TTC549 (cell line): ENCODE measurements around the gene CRACDL.
"Not testable (repeated sequence)": the region's sequence is repeated elsewhere in the genome, so short reads cannot be mapped to it uniquely, and the experiment has no call there.

Source experiments
- FAIRE-seq: peaks from 2 replicates; lab custom pipeline; 2012; peaks lifted over from hg19 to GRCh38; lab: Jason Lieb, UNC

Gene CRACDL

DNA sequence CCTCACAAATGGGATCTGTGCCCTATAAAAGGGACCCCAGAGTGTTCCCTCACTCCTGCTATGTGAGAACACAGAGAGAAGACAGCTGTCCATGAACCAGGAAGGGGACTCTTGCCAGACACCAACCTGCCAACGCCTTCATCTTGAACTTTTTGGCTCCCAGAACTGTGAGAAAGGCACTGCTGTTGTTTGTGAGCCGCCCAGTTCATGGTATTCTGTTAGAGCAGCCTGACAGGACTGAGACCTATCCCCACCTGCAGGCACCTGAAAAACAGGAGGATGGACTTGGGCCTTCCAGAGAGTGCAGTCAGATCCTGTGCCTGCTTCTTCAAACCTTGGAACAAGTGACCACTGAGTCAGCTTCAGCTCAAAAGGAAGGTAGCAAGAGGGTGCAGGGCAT lies 51.4 kb downstream of the CRACDL start:
- no peak for FAIRE-seq

DNA sequence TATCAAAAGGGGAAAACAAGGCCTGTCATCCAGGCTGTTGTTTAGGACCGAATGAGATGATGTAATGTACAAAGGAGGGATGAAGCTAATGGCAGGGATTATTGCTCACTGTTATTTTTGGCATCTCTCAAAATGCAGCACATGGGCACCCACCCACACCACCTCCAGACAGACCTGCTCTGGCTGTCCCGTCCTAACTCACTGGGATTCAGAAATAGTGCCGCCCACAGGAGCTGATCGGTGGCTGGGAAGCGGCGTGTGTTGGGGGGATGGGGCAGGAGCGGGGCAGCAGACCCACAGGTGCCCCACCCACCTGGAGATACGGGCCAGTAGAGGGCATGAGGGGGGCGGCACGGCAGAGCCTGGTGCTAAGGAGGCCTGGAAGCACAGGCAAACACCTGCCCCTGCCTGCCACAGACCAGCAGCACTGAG lies 52.2 kb downstream of the CRACDL start:
- FAIRE-seq = no peak

DNA sequence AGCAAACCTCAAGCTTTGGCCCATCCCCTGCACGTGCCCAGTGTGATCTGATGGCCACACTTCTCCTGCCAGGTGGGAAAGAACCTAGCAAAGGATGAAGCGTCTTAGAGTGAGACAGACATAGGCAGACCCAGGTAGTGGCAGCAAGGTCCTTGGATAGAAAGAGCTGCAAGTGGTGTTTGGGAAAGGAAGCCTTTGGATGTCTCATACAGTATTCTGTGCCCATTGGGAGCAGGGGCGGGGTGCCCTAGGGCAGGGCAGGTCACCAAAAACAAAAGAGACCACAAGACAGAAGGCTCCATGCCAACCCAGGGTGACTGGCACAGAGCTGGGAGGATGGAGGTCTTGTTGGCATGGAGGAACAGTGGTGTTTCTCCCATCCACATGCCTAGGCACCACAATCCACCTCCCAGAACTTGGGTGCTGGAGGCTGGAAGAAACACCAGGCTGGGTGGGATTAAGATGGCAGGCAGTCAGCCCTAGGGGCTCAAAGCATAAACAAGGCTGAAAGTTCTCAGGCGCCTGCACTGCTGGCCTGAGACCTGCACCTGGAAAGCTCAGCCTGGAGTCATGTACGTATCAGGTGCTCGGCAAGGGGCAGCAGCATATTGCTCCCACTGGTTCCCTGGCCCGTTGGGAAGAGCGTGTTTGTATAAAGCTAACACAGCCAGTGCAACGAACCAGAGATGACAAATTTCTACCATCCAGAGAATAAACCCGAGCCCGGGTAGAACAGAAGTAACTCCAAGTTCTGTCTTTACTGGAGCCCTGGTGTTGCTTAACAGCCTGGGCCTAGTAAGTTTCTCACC lies 52.9 kb downstream of the CRACDL start:
- FAIRE-seq = no peak

DNA sequence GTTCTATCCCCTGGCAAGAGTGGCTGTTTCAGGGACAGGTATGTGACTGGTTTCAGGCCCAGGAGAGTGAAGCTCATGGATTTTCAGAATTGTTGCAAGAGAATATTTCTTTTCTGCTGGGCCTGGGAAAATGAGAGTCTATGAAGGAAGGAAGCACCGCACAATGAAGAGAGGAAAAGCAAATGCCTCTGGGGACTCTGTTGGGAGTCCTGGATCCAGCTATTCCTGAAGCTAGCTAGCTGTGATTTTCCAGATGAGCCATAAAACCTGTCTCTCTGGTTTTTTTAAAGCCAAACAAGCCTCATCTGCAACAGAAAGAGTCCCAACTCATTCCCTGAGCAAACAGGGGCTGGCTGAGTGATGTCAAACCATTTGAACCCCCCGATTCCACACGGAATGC lies 53.7 kb downstream of the CRACDL start:
- FAIRE-seq = no peak

DNA sequence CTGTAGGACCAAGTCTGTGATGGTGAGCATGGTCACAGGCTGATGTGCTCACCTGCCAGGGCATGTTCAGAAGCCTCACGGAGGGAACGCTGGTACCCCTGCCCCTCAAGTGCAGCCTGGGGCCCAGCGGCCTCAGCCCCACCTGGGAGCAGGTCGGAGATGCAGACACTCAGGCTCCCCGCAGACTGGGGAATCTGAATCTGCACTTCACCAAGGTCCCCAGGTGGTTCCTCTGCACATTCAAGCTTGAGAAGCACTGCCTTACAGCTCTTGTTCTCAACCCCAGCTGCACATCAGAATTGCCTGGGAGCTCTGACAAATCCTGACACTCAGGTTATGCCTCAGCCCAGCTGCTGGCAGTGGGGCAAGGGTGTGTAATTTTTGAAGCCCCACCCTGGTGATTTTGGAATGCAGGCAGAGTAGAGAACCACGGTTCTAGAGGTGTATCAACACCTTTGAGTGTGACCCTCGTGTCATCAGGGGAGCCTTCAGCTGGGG lies 54.8 kb downstream of the CRACDL start:
- FAIRE-seq = no peak

DNA sequence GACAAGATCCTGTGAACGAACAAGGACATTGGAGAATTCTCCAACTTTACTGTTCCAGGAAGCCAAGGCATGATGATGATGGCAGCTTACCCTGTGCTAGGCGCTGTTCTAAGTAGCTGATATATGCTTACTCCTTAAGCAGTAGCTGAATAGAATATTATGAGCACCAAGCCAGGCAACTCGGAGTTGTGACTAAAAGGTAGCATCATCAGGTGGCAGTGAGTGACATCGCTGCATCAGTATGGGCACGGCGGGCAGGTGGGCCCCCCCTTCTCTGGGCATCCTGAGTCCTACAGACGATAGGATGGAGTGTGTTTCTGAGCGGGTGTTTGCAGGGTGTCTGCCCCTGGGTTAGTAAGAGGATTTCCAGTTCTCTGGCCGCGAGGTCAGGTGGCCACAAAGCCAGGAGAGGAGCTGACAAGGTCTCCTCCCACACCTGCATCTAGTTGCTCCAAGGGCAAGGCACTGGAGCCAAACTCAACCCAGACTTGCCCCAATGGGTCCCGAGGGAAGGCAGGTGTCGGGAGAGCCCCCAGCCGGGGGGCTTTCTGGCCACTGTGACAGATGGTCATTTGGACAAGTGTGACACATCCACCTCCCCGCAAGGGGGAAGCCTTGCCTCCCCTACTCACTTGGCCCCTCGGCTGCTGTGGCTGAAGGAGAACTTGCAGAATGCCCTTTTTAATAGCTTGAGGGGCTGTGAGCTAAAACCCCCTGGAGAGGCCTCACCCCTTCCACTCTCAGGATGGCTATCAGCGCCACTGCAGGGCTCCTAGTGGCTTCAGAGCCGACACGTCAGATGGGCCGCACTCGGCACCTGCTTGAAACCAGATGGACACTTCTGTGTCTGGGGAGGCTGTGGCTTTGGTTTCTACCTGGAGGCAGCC lies 55.5 kb downstream of the CRACDL start:
- no peak for FAIRE-seq

DNA sequence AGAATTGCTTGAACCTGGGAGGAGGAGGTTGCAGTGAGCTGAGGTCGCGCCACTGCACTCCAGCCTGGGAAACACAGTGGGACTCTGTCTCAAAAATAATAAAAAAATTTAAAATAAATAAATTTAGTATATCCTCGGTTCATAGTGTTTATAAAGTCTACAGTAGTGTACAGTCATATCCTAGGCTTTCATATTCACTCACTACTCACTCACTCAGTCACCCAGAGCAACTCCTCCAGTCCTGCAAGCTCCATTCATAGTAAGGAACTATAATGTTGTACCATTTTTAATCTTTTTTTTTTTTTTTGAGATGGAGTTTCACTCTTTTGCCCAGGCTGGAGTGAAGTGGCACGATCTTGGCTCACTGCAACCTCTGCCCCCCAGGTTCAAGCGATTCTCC lies 58.4 kb downstream of the CRACDL start:
- not testable (repeated sequence) for FAIRE-seq

DNA sequence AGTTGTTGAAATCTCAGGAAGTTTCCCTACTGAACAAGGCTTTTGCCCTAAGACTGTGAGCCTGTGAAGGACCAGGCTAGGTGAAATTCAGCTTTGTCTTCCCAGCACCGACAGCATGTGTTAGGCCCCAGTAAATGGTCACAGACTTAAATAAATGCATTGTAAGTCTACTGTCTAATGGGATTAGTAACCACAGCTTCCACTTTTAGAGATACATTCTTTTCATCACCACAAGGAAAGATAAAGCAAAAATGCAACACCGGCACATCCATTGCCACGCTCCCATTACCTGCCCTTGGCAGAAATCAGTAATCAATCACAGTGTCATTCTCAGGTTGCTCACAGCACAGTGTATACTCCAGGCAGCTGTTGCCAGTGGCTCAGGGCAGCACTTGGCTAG lies 59.3 kb downstream of the CRACDL start:
- FAIRE-seq = no peak

DNA sequence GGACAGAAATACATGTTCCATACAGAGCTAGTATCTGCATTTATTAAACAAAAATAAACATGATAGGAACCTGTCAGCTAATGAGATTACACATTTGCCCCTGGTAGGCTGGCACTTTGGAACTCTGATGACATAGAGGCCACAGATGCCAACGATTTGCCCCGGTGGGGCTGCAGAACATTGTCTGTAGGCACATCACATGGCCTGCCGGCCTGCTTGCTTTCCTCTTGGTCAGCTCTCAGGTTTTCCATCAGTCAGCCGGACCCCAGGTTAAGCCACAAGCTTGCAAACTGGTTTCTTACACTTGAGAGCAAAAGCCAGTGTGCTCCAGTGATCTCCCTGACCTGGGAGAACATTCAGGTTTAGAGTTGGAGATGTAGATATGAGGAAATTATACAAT lies 60.3 kb downstream of the CRACDL start:
- FAIRE-seq = no peak

DNA sequence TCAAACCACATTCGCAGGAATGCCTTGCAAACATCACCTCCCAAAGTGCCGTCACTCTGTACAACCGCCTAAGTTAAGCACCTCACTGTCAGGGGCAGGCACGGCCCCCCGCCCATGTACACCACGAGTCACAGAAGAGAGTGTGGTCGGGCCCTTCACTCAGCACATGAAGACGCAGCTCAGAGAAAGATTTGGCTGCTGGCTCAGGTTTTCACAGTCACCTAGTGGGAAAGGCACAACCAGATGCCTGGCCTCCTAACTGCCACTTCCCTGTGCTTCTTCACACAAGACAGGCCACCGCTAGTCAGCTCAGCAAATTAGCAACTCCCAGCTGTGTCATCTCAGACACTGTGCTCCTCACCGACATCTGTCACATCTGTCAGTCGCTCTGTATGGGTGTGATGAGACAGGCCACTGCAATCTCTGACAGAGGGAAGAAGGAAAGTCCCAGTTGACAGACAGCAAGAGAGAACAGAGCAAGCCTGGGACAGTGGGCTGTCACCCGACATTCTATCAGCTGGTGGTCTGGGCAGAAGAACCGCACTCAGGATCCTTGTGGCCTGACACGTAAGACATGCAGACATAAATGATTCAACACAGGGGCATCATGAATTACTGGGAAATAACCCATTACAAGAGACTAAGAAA lies 60.8 kb downstream of the CRACDL start:
- FAIRE-seq = no peak

DNA sequence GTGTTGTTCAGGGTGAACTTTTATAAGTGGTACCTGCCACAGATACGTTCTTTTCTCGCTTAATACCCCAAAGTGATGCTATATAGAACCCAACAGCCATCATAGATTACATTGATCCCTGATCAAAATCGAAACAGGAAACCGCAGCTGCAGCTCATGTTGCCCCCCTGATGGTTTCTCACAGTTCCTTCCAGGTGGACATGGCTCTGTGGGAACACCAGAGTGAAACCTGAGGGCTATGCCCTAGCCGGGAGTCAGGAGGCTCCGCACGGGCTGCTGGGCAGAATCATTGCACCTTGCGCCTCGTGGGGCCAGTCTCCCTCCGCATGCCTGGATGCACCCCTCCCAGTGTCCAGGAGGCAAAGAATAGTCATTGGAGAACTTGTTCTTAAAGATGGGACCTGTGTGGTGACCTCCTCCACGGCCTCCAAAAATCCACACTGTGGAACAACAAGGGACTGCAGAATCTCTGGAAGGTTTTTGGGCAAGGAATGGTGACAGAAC lies 61.8 kb downstream of the CRACDL start:
- FAIRE-seq = no peak

DNA sequence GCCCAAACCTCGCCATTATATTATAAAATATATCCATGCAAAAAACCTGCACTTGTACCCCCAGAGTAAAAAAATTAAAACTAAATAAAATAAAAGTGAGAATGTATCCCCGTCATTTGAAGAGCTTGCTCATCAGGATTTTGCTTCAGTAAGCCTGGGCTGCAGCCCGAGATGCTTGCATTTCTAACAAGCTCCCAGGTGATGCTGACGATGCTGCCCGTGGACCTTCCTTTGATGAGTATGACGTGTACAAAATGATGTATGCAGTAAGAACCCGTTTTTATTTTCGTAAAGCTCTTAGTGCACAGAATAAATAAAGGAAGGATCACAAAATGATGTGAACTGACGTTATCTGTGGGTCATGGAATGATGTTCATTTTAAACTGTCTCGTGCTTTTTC lies 63.5 kb downstream of the CRACDL start:
- FAIRE-seq = no peak

DNA sequence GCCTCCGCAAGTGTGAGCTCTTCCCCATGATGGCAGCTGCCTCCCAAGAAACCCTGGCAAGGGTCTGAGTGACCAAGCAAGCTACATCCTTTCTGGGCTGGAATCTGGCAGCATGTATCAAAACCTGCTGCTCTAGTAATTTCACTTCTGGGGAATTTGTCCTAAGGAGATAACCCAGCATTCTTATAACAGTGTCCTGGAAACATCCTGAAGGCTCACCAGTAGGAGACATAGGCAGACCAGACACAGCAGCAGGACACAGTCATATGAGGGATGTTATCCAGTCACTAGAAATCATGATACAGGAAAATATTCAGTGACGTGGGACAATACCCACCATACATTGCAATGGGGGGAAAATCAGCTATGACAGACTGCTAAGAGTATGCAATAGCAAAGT lies 64.5 kb downstream of the CRACDL start:
- no peak for FAIRE-seq

DNA sequence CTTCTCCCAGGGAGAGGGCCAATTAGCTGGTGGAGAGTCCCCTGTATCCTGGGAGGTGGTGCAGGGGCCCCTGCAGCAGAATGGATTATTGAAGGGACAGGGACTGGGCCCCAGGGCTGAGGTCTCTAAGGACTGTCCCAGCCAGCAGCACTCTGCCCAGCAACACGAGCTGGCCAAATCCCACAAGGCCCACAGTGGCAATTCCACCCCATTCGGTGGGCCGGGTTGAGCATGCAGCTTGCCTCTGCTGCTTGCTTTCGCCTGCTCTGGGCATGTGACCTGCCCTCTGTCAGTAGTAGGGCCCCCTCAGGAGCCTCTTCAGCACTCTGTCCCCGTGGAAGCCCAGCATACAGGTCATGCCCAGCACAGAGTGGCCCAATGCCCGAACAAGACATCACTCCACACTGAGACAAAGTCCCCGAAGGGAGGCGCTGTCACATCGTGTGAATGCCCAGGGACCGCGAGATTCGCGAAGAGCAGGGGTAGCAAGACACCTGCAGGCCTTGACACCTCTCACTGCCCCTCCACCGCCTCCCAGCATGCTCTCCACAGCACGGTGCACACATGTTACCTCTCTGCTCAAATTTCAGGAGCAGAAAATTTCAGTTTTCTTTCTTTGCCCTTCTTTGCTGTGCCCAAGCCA lies 65.4 kb downstream of the CRACDL start:
- no peak for FAIRE-seq

DNA sequence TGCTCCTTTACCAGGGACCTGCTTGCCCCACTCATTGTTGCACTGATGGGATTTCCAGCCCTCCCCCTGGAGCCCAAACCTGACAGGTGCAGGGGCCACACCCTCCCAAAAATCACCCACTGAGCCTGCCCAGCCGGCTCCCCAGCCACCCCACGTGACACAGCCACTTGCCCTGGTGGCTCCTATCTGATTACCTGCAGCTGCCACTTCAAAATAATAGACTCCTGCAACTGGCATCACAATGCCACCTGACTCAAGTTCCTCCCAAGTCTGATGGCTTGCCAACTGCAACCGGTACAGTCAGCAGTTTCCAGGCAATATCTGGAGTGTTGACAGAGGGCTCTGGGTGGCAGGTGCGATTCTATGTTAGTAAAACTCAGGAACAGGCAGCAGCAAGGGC lies 66.2 kb downstream of the CRACDL start:
- FAIRE-seq = no peak

DNA sequence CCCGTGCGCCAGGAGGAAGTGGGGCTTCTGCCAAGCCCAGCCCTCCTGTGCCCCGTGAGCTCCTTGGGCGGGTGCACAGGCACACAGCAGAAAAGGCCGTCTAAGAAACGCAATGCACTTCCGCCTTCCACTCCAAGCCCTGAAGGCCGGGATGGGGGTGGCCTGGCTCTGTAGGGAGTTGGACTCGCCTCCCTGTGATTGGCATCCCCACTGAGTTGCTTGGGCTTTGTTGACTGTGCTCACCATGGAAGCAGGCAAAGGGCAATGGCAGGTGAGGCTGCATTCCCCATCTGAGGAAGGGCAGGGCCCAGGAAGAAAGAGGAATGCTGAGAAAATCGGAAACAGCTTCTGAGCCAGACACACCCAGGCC lies 66.8 kb downstream of the CRACDL start:
- FAIRE-seq = no peak

DNA sequence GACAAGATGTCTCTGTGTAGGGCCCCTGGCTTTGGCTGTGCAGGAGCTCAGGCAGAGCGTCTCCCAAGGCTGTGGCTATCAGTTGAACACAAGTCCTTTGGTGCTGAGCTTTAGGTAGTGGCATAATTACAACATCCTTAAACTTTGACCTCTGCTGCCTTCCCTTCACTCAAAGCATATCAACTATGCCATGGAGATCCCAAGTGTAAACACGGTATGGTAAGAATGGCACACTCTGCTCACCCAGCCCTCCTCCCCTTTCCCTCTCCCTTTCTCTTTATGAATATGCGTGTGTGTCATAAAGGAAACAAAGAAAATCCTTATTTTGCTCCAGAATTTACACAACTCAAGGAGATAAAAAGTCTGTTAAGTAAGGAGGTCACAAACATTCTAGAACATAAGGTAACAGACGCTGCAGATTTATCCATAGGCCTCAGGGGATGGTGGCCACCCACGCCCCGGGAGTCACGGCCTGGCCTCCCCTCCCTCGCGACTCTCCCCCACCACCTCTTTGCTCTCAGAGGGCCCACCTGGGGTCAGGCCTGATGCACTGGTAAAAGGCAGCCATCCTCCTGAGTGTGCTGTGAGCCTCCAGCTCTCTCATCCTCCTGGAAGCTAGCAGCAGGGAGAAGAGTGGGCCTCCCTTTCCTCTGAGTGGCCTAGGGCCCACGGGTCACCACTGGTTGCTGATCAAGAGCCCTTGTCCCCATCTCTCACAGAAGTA lies 67.3 kb downstream of the CRACDL start:
- FAIRE-seq = no peak

DNA sequence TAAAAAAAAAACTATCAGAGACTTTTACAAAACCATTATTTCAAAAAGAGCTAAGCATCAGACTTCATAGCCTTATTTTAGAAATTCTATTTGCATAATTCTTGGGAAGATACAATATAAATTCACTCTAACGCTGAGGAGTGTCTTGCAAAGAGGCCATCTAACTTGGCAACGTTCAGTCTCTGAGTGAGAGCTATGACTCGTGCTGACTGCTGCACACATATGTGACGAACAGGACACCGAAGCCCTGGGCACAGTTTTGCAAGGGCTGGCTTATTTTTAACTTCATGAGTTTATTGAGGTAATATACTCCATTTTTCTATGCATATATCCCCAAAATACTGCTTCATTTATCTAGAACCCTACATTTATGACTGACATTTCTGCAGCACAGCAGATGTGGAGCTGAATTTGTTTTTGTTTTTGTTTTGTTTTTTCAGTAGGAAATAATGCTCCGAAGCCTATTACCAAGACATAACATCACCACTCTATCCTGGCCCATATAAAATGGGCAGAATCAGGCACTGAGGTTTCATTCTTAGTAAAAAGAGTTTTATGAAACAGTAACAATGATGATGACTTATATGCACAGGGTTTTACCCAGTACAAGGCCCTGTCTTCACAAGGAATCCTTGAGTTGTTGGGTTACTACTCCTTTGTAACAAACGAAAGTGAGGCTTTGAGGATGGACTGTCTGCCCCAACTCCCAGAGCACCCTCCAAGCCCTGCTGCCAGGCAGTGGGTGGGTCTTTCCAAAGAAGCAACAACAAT lies 68.3 kb downstream of the CRACDL start:
- no peak for FAIRE-seq

DNA sequence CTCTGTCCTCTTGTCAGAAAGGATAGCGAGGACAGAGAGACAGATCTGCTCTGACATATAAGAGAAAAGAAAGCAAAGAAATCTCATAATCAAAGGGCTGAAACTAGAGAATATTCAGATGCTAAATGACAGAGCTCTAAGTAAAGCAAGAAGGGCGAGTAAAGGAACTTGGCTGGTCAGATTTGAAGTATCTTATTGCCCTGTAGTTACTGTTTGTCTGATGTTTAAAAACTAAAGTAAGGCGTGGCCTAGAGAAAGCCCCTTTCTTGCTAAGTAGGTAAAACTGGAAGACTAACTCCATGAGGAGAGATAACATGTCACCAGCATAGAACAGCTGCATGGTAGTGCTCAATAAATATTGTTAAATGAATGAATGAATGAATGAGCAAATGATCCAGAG lies 70.0 kb downstream of the CRACDL start:
- no peak for FAIRE-seq

DNA sequence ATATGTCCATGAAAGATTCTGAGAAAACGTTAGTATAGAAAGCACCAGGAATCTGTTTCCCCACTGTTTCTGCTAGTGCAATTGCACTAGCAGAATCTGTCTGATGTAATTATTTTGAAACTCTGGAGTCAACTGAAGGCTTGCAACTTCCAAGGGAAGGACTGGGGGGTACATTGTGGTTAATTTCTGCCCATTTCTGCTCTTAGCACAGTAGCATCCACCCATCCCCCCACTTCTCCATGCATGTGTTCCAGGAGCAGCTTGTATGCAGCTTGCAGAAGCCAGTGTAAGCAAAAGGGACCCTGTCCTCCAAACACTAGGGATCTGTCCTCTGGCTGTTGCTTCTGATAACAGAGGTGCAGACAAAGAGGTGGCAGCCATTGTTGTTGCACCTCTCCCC lies 74.4 kb downstream of the CRACDL start:
- FAIRE-seq = no peak

DNA sequence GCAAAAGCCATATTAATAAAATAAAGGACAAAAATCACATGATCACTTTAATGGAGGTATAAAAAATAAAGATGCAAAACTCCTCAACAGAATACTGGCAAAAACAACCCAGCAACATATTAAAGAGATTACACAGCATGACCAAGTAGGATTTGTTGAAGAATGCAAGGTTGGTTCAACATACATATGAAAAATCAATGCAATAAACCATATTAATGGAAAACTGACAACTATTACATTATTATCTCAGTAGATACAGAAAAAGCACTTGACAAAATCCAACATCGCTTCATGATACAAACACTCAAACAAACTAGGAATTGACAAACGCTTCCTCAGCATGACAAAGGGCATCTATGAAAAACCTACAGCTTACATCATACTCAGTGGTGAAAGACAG lies 76.7 kb downstream of the CRACDL start:
- no peak for FAIRE-seq
